Stimulated activated memory B cell treated with anti-CD40 and anti-IgM and Interleukin-4, amounts not matched to agents 10 μg/mL and 1 μg/mL and 100 μg/mL, for 72 hours (primary cell): Measurements from ENCODE around the gene SEL1L2.

Experiments
- ATAC-seq: fragments of 150-1000 bp; cut with Tn5 transposase; 2 replicates; pipeline ENCODE4 v1.10.0; 2021
- H3K27ac Mint-ChIP-seq: one replicate; pipeline ENCODE4 v1.8.0; 2022; ENCODE audit warnings: mild to moderate bottlenecking, mixed read lengths
- H3K27me3 Mint-ChIP-seq: one replicate; pipeline ENCODE4 v1.8.0; 2022; ENCODE audit warnings: mixed read lengths
- H3K36me3 Mint-ChIP-seq: one replicate; pipeline ENCODE4 v1.8.0; 2022; ENCODE audit warnings: mixed read lengths
- H3K4me1 Mint-ChIP-seq: one replicate; pipeline ENCODE4 v1.8.0; 2022; ENCODE audit warnings: mixed read lengths
- H3K4me3 Mint-ChIP-seq: one replicate; pipeline ENCODE4 v1.8.0; 2022; ENCODE audit warnings: mild to moderate bottlenecking, moderate library complexity, mixed read lengths
- H3K9me3 Mint-ChIP-seq: one replicate; pipeline ENCODE4 v1.8.0; 2022; ENCODE audit warnings: mixed read lengths

The SEL1L2 gene

GRCh38 chr20:13898012-13898612, 92.3 kb downstream of the SEL1L2 start:
- H3K9me3 Mint-ChIP-seq = peaks cover 4% of the 10 kb centered on the region
- H3K36me3 Mint-ChIP-seq = no peaks in the 10 kb centered on the region
- H3K27ac Mint-ChIP-seq = no peak overlapping the region
- no peak overlapping the region for H3K4me3 Mint-ChIP-seq
- ATAC-seq = no peak
- no peaks in the 10 kb centered on the region for H3K27me3 Mint-ChIP-seq
- no peaks in the 10 kb centered on the region for H3K4me1 Mint-ChIP-seq

DNA sequence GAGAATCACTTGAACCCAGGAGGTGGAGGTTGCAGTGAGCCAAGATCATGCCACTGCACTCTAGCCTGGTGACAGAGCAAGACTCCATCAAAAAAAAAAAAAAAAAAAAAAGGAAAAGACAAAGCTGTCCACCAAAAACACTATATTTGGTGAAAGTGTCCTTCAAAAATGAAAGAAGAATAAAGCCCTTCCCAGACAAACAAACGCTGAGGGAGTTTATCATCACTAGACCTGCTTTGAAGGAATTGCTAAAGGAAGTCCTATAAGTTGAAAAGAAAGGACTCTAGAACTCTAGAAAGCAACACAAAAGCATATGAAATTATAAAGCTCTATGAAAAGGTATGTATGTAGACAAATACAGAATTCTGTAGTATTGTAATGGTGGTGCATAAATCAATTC, 98.8 kb downstream of the SEL1L2 start:
- no peaks in the 10 kb centered on the region for H3K4me1 Mint-ChIP-seq
- H3K4me3 Mint-ChIP-seq = no peak overlapping the region
- H3K36me3 Mint-ChIP-seq = peaks cover 6% of the 10 kb centered on the region
- H3K9me3 Mint-ChIP-seq = peaks cover 14% of the 10 kb centered on the region
- no peak for ATAC-seq
- no peak overlapping the region for H3K27ac Mint-ChIP-seq
- no peaks in the 10 kb centered on the region for H3K27me3 Mint-ChIP-seq

DNA sequence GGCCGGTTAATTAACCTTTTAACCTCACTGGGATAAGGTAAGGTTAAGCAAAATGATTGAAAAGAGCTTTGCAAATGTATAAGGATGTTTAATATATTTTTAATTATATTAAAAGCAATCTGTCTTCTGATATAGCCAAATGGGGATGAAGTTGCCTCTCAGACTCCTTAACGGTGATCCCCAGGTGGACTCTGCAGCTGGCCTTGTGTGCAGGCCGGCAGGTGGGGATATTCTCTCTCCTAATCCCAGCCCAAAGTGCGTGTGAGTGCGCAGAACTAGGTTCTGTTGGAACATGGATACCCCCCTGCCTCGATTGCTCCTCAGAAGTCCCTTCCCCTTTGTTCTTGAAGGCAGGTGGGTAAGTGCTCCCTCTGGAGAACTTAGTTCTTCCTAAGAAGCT, 105.6 kb downstream of the SEL1L2 start:
- Mint-ChIP-seq H3K9me3 (no peaks in the 10 kb centered on the region), H3K4me1 (no peaks in the 10 kb centered on the region), H3K27me3 (no peaks in the 10 kb centered on the region), H3K36me3 (no peaks in the 10 kb centered on the region), H3K4me3 (no peak overlapping the region), H3K27ac (no peak overlapping the region)
- ATAC-seq = no peak

DNA sequence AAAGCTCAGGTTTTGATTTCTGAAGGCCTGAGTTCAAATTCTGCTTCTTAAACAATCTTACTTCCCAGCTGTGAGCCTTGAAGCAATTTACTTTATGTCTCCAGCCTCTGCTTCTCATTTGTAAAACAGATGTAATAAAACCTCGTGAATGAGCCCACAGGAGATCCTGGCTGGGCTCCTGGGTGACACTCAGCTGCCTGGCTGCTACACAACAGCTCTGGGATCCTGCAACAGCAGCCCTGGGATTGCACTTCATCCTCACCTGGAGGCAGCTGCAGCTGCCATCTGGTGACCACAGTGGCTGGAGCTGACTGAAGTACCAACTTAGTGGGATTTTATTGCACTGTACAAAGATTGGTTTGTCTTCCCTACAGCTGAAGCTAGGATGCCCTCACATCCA, 107.0 kb downstream of the SEL1L2 start:
- Mint-ChIP-seq H3K27ac (no peak overlapping the region), H3K36me3 (no peaks in the 10 kb centered on the region), H3K9me3 (no peaks in the 10 kb centered on the region), H3K4me1 (no peaks in the 10 kb centered on the region), H3K27me3 (no peaks in the 10 kb centered on the region), H3K4me3 (no peak overlapping the region)
- ATAC-seq = no peak

- Mint-ChIP-seq H3K4me3 (no peak overlapping the region), H3K9me3 (no peaks in the 10 kb centered on the region), H3K27ac (no peak overlapping the region), H3K4me1 (no peaks in the 10 kb centered on the region), H3K27me3 (no peaks in the 10 kb centered on the region), H3K36me3 (no peaks in the 10 kb centered on the region)
- ATAC-seq = no peak
Observed at GRCh38 chr20:13878566-13878965, 111.8 kb downstream of the SEL1L2 start.

GRCh38 chr20:13877793-13878192, 112.6 kb downstream of the SEL1L2 start:
- no peak overlapping the region for H3K27ac Mint-ChIP-seq
- H3K4me1 Mint-ChIP-seq = no peaks in the 10 kb centered on the region
- no peaks in the 10 kb centered on the region for H3K9me3 Mint-ChIP-seq
- ATAC-seq = no peak
- H3K4me3 Mint-ChIP-seq = no peak overlapping the region
- H3K27me3 Mint-ChIP-seq = no peaks in the 10 kb centered on the region
- no peaks in the 10 kb centered on the region for H3K36me3 Mint-ChIP-seq

GRCh38 chr20:13875265-13875811, 115.1 kb downstream of the SEL1L2 start:
- no peak overlapping the region for H3K27ac Mint-ChIP-seq
- no peaks in the 10 kb centered on the region for H3K27me3 Mint-ChIP-seq
- H3K4me1 Mint-ChIP-seq = no peaks in the 10 kb centered on the region
- no peak overlapping the region for H3K4me3 Mint-ChIP-seq
- no peaks in the 10 kb centered on the region for H3K36me3 Mint-ChIP-seq
- H3K9me3 Mint-ChIP-seq = no peaks in the 10 kb centered on the region
- ATAC-seq = no peak

DNA sequence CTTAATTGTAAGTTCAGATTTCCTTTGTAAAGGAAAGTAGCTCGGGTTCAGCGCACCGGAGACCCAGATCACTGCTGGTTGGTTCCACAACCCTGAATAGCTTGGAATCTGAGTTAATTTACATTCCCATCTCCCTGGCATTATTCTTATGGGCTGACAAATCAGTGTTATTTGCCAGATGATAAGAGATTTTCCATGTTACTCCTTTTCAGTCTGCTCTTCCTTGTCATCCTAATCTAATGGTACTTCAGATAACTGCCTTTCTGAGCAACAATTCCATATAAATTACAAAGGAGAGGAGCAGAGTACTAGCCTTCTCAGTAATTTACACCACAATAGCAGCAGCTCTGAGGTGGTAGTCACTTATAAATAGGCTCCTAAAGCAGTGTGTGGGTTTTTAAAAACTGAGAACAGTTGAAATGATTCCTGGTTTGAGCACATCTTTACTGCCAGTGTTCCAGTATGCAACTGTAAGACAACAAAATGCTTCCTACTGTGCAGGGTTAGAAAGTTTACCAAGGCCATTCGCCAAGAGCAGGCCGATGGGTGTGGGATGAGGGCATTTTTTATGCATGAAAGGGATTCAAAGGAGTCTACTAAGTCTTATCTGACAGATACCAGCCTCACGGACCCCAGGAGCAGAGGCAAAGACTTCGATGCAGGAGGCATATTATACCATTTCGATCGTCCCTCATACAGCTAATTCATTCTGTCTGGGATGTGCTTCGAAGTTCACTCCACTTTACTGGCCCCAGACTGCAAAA, 115.8 kb downstream of the SEL1L2 start:
- H3K27me3 Mint-ChIP-seq = no peaks in the 10 kb centered on the region
- H3K27ac Mint-ChIP-seq = no peak overlapping the region
- H3K9me3 Mint-ChIP-seq = no peaks in the 10 kb centered on the region
- H3K4me1 Mint-ChIP-seq = no peaks in the 10 kb centered on the region
- ATAC-seq = no peak
- H3K4me3 Mint-ChIP-seq = no peak overlapping the region
- no peaks in the 10 kb centered on the region for H3K36me3 Mint-ChIP-seq

DNA sequence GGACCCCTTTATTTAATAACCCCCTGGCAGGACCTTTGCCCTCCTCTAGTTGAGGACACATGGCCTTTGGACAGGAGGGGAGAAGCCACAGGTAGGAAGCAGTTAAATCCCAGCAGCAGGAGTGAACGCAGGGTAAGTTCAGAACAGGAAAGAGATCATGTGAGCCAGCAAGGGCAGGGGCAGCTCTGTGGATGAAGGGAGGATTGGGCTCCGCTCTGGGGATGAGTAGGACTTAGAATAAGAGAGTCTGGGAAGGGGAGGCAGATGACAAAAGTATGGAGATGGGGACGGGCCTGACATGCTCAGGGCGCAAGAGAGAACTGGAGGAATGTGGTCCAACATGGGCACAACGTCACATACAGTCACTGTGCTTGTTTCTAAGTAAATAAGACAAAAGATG, 116.6 kb downstream of the SEL1L2 start:
- Mint-ChIP-seq H3K36me3 (no peaks in the 10 kb centered on the region), H3K27ac (no peak overlapping the region), H3K9me3 (no peaks in the 10 kb centered on the region), H3K4me1 (no peaks in the 10 kb centered on the region), H3K4me3 (no peak overlapping the region), H3K27me3 (no peaks in the 10 kb centered on the region)
- no peak for ATAC-seq

GRCh38 chr20:13870170-13870748, 120.2 kb downstream of the SEL1L2 start:
- H3K36me3 Mint-ChIP-seq = no peaks in the 10 kb centered on the region
- H3K9me3 Mint-ChIP-seq = no peaks in the 10 kb centered on the region
- no peak overlapping the region for H3K4me3 Mint-ChIP-seq
- no peaks in the 10 kb centered on the region for H3K4me1 Mint-ChIP-seq
- no peaks in the 10 kb centered on the region for H3K27me3 Mint-ChIP-seq
- ATAC-seq = no peak
- H3K27ac Mint-ChIP-seq = no peak overlapping the region

- Mint-ChIP-seq H3K9me3 (no peaks in the 10 kb centered on the region), H3K4me1 (no peaks in the 10 kb centered on the region), H3K27me3 (no peaks in the 10 kb centered on the region), H3K4me3 (no peak overlapping the region), H3K27ac (no peak overlapping the region), H3K36me3 (no peaks in the 10 kb centered on the region)
- ATAC-seq = no peak
Observed at GRCh38 chr20:13868331-13868730, 122.1 kb downstream of the SEL1L2 start.

DNA sequence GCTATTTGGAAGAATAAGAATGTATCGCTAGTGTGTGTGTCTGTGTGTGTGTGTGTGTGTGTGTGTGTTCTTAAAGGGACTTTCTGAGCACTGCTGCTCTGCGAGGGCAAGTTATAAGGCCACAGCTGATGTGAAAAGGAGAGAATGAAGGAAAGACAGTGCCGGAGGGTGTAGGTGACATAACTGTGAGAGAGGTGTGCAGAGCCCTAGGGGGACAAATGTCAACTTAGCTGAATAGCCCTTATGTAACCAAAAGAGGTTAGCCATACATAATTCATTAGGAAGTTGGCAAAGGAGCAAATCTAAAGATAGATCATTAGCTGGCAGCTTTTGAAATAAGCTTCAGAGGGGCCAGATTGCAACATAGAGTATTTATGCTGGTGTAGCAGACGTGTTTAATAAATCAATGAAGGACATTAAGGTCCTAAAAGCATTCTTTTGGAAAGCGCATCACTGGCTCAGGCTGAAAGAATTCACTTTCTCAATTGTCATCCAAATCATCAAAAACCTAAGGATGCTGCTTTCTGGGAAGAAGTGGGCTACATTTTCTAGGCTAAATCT, 124.5 kb downstream of the SEL1L2 start:
- no peak for ATAC-seq
- Mint-ChIP-seq H3K27me3 (peaks cover 9% of the 10 kb centered on the region), H3K4me3 (no peak overlapping the region), H3K4me1 (no peaks in the 10 kb centered on the region), H3K9me3 (no peaks in the 10 kb centered on the region), H3K27ac (no peak overlapping the region), H3K36me3 (no peaks in the 10 kb centered on the region)

- Mint-ChIP-seq H3K4me3 (no peak overlapping the region), H3K4me1 (no peaks in the 10 kb centered on the region), H3K27ac (no peak overlapping the region), H3K27me3 (peaks cover 9% of the 10 kb centered on the region), H3K9me3 (no peaks in the 10 kb centered on the region), H3K36me3 (no peaks in the 10 kb centered on the region)
- ATAC-seq = no peak
Observed at GRCh38 chr20:13865156-13865555, 125.3 kb downstream of the SEL1L2 start.

DNA sequence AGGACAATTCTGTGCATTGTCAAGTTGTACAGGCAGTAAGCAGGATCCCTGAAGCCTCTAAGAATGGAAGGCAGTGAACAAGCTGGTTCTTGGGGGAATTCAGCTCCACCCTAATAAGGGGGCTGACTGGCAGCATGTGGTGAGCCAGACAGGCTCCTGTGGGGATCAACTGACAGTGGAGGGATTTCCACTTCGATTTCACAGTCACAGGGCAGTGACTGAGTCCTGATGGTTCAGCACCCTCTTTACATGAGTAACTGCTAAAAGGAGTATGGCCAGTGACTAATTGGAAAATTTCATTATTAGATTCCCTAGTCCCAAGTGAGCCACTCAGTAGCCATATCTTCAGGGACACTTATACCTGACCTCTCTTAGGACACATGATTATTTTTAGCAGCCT, 127.2 kb downstream of the SEL1L2 start:
- Mint-ChIP-seq H3K36me3 (no peaks in the 10 kb centered on the region), H3K4me1 (no peaks in the 10 kb centered on the region), H3K9me3 (no peaks in the 10 kb centered on the region), H3K4me3 (no peak overlapping the region), H3K27ac (no peak overlapping the region), H3K27me3 (peaks cover 9% of the 10 kb centered on the region)
- ATAC-seq = no peak

DNA sequence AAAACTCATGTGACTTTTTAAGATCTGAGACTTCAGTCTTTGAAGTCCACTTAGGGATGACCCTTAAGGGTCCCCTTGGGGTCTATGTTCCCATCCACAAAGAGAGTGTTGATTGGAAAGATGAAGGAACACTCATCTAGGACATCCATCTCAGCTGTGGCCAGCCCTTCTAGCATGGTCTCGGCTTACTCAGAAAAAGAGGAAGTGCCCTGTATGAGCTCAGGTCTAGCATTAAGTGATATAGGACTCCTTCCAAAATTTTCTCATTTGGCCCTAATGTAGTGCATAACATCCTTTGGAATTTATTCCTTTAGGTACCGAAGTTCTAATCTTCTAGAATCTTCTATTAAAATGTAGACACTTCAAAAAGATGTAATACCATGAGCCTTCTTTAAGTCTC, 128.2 kb downstream of the SEL1L2 start:
- Mint-ChIP-seq H3K4me1 (no peaks in the 10 kb centered on the region), H3K27me3 (peaks cover 9% of the 10 kb centered on the region)

More for the DNA sequence above, 128.2 kb downstream of the SEL1L2 start:
- Mint-ChIP-seq H3K36me3 (no peaks in the 10 kb centered on the region), H3K4me3 (no peak overlapping the region), H3K9me3 (no peaks in the 10 kb centered on the region), H3K27ac (no peak overlapping the region)
- no peak for ATAC-seq
